SJCRH30 (cell line): ENCODE data around the gene INTS11. TPM values are rescaled to one million over a fixed set of nuclear protein-coding genes. Genes with fewer than 3 reads are reported as not detected.

Experiments used
- DNase-seq, 2 experiments: peaks; one replicate each; pipeline ENCODE4 v3.0.0-alpha.2; 2015 to 2020
- H3K27ac ChIP-seq: fragments of 250-450 bp; sonication (Bioruptor Pico); 2 replicates; pipeline ENCODE4 v1.5.1; 2020; ENCODE audit warnings: mild to moderate bottlenecking, moderate library complexity
- H3K27me3 ChIP-seq: fragments of 250-450 bp; sonication (Bioruptor Pico); 2 replicates; pipeline ENCODE4 v1.5.1; 2020; ENCODE audit warnings: mild to moderate bottlenecking, moderate library complexity
- H3K36me3 ChIP-seq: fragments of 250-450 bp; sonication (Bioruptor Pico); 2 replicates; pipeline ENCODE4 v1.5.1; 2020; ENCODE audit warnings: mild to moderate bottlenecking, moderate library complexity
- H3K4me1 ChIP-seq: fragments of 250-450 bp; sonication (Bioruptor Pico); 2 replicates; pipeline ENCODE4 v1.5.1; 2020; ENCODE audit warnings: mild to moderate bottlenecking, moderate library complexity
- H3K4me3 ChIP-seq: fragments of 250-450 bp; sonication (Bioruptor Pico); 2 replicates; pipeline ENCODE4 v1.5.1; 2020; ENCODE audit warnings: mild to moderate bottlenecking, moderate library complexity
- H3K9me3 ChIP-seq: fragments of 250-450 bp; sonication (Bioruptor Pico); replicated peaks from 2 replicates; pipeline ENCODE4 v1.5.1; 2020; ENCODE audit warnings: mild to moderate bottlenecking, moderate library complexity
- total RNA-seq: library from RNA; depleted of rRNA; stranded (reverse); fragments of >200 nt; shearing (Covaris generic); gene quantifications from 2 replicates; pipeline ENCODE4 v1.2.3, GENCODE V29; 2014

Gene INTS11
- total RNA-seq, 1 experiment from 2014 or later = 78.7 TPM

DNA sequence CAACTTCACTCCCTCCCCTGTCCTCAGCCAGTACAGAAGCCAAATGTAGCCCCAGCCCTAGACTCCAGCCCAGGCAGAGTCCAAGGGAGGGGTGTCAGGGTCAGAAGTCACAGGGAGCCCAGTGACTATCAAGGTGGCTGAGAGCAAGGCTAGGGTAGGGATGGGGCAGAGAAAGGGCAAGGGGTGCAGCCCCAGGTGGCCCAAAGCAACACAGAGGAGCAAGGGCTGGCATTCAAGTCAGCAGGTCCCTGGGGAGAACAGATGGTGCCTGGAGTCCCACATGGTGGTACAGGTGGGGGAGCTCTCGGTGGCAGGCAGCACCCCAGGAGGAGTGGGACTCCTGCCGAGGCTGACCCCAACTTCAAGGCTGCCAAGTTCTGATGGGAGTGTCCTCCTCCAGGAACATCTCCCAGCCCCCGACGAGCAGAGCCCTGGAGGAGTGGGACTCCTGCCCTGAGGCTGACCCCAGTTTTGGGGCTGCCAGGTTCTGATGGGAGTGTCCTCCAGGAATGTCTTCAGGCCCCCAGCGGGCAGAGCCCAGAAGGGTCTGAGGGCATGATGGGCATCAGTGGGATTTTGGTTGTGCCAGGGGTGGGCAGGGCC, 28.4 kb upstream of the INTS11 start:
- no peaks in the 10 kb centered on the region for H3K36me3 ChIP-seq
- H3K4me1 ChIP-seq = peaks cover 27% of the 10 kb centered on the region
- no peaks in the 10 kb centered on the region for H3K9me3 ChIP-seq
- no peak overlapping the region for H3K27ac ChIP-seq
- H3K27me3 ChIP-seq = no peaks in the 10 kb centered on the region
- H3K4me3 ChIP-seq = no peak overlapping the region
- no peak for DNase-seq

GRCh38 chr1:1351511-1352427, 27.3 kb upstream of the INTS11 start:
- H3K27ac ChIP-seq = no peak overlapping the region
- no peaks in the 10 kb centered on the region for H3K27me3 ChIP-seq
- peaks cover 24% of the 10 kb centered on the region for H3K4me1 ChIP-seq
- H3K36me3 ChIP-seq = no peaks in the 10 kb centered on the region
- no peaks in the 10 kb centered on the region for H3K9me3 ChIP-seq
- H3K4me3 ChIP-seq = no peak overlapping the region
- DNase-seq = peak in 1 of 2 experiments; percentile 54

GRCh38 chr1:1349256-1350012, 25.0 kb upstream of the INTS11 start, which contains the start of gene DVL1:
Gene DVL1 (minus strand): TSS chr1:1349418. CDS start chr1:1349065, 353 bp downstream.
- H3K36me3 ChIP-seq = no peaks in the 10 kb centered on the region
- H3K4me3 ChIP-seq = peak within 1 kb of the TSS; percentile 93
- peaks cover 24% of the 10 kb centered on the region for H3K4me1 ChIP-seq
- peak within 1 kb of the TSS; percentile 42; the same call in 1 of the 2 replicates for H3K27ac ChIP-seq
- peak; percentile 81 to 82 for DNase-seq
- no peaks in the 10 kb centered on the region for H3K9me3 ChIP-seq
- H3K27me3 ChIP-seq = no peaks in the 10 kb centered on the region

DNA sequence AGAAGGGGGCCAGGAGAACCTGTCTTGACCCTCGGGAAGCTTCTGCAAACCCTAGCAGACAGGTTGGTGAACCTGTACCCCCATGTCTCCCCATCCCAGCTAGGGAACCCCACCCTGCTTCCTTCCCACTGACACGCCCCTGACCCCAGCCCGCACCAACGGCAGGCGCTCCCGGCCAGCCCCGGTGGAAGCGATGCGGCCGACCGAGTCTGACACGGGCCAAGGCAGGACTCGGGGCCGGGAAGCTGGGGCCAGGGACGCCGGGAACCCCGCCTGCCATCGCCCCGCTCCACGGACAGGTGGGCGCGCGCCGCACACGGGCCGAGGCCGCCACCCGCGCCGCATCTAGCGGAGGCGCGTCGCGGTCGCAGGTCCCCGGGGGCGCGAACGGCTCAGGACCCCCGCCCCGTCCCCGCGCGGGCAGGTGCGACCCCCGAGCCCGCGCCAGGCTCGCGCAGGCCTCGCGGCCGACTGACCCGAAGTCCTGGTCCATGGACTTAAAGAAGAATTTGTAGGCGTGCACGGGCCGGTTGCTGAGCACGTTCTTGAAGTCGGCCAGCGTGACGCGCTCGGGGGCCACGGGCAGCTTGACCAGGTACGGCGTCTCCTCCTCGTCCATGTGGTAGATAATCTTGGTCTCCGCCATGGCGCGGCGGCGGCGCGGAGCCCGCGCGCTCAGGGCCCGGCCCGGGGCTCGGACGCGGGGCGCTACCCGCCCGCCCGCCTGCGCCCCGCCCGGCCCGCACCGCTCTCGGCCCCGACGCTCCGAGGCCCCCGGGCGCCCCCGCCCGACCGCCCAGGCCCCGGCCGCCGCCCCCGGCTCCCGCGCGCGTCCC, 24.2 kb upstream of the INTS11 start:
- peak in 1 of 2 experiments; percentile 41 for DNase-seq
- no peaks in the 10 kb centered on the region for H3K36me3 ChIP-seq
- H3K27me3 ChIP-seq = no peaks in the 10 kb centered on the region
- peaks cover 23% of the 10 kb centered on the region for H3K4me1 ChIP-seq
- peak overlapping the region; percentile 78 for H3K4me3 ChIP-seq
- no peaks in the 10 kb centered on the region for H3K9me3 ChIP-seq
- H3K27ac ChIP-seq = no peak overlapping the region

- Histone ChIP-seq H3K27me3 (no peaks in the 10 kb centered on the region), H3K4me1 (peaks cover 15% of the 10 kb centered on the region)
Observed at GRCh38 chr1:1347663-1348419, 23.4 kb upstream of the INTS11 start.

GRCh38 chr1:1347026-1347595, 22.7 kb upstream of the INTS11 start:
- Histone ChIP-seq H3K27me3 (no peaks in the 10 kb centered on the region), H3K4me1 (peaks cover 8% of the 10 kb centered on the region), H3K4me3 (no peak overlapping the region; the same call in 1 of the 2 replicates), H3K27ac (no peak overlapping the region), H3K36me3 (no peaks in the 10 kb centered on the region), H3K9me3 (no peaks in the 10 kb centered on the region)
- DNase-seq = no peak

More at GRCh38 chr1:1347663-1348419, 23.4 kb upstream of the INTS11 start:
- peak; percentile 58 to 71 for DNase-seq
- Histone ChIP-seq H3K36me3 (no peaks in the 10 kb centered on the region), H3K9me3 (no peaks in the 10 kb centered on the region), H3K4me3 (peak overlapping the region; percentile 78), H3K27ac (no peak overlapping the region)

DNA sequence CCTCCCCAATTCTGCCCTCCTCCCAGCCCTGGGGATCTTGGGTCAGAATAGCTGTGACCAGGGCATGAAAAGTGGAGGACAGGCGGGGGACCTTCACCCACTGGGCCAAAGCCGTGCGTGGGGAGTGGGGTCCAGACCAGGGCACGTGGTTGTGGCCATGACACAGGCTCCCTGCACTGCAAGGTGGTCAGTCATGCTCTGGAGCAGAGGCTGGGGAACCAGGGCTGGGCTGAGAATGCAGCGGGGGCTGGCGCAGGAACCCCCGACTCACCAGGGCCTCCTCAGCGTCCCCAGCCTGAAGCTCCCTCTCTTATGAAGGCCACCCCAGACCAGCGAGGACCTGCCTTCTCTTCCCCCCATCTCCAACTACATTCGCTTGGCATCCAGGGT, 22.0 kb upstream of the INTS11 start:
- no peak for DNase-seq
- no peaks in the 10 kb centered on the region for H3K36me3 ChIP-seq
- H3K9me3 ChIP-seq = no peaks in the 10 kb centered on the region
- H3K27me3 ChIP-seq = no peaks in the 10 kb centered on the region
- H3K4me1 ChIP-seq = peaks cover 2% of the 10 kb centered on the region
- H3K4me3 ChIP-seq = no peak overlapping the region
- H3K27ac ChIP-seq = no peak overlapping the region

GRCh38 chr1:1345860-1346500, 21.5 kb upstream of the INTS11 start:
- DNase-seq = no peak
- H3K4me3 ChIP-seq = no peak overlapping the region
- peaks cover 3% of the 10 kb centered on the region; the same call in 1 of the 2 replicates for H3K36me3 ChIP-seq
- no peaks in the 10 kb centered on the region for H3K9me3 ChIP-seq
- H3K27ac ChIP-seq = no peak overlapping the region
- H3K27me3 ChIP-seq = no peaks in the 10 kb centered on the region
- no peaks in the 10 kb centered on the region; the same call in 1 of the 2 replicates for H3K4me1 ChIP-seq

DNA sequence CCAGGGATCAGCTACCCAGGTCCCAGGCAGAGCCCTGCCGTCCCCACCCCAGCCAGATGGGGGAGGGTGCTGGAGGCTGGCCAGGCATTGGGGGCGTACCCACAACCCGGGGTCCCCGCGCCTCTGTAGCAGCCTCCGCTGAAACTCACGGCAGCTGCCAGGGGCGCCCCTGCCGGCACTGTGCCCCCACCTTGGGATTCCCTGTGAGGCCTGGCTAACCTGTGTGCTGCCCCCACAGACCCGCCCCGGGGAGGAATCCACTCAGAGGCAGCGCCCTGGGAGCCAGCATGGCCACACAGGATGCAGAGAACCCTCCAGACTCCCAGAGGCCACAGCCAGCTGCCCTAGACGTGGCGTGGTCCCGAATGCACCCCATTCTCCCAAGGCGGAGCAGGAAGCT, 20.9 kb upstream of the INTS11 start:
- H3K27ac ChIP-seq = no peak overlapping the region
- no peak for DNase-seq
- no peaks in the 10 kb centered on the region for H3K27me3 ChIP-seq
- peaks cover 6% of the 10 kb centered on the region; the same call in 1 of the 2 replicates for H3K36me3 ChIP-seq
- H3K4me3 ChIP-seq = no peak overlapping the region
- H3K9me3 ChIP-seq = no peaks in the 10 kb centered on the region
- H3K4me1 ChIP-seq = no peaks in the 10 kb centered on the region; the same call in 1 of the 2 replicates

GRCh38 chr1:1344655-1345361, 20.3 kb upstream of the INTS11 start:
- no peak for DNase-seq
- no peaks in the 10 kb centered on the region; the same call in 1 of the 2 replicates for H3K4me1 ChIP-seq
- no peaks in the 10 kb centered on the region for H3K9me3 ChIP-seq
- no peak overlapping the region for H3K4me3 ChIP-seq
- no peaks in the 10 kb centered on the region for H3K27me3 ChIP-seq
- no peak overlapping the region for H3K27ac ChIP-seq
- H3K36me3 ChIP-seq = peaks cover 6% of the 10 kb centered on the region; the same call in 1 of the 2 replicates

DNA sequence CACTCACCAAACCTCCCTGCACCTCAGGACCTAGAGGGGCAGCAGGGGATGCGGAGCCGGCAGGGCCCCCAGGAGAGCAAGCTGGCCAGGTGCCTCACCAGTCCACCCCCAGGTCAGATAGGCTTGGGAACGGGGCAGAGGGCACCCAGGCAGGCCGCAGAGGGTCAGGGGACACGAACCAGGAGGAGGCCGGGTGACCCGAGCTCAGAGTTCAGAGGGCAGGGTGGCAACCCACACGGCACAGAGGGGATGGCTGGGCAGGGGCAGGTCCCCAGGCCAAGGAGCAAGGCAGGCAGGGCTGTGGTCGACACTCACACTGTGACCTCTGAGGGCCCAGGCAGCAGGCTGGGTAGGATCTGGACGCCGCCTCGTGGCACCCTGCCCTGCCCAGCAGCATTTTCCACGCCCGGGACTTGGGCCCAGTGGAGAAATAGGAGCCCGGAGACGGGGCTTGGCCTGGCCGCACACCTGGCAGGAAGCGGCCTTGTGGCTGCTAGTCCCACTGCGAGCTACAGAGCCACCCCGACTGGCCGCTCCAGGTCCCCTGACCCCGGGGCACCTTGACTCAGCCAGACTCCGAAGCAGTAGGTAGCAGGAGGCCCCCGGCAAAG, 19.5 kb upstream of the INTS11 start:
- H3K36me3 ChIP-seq = peaks cover 6% of the 10 kb centered on the region; the same call in 1 of the 2 replicates
- no peak overlapping the region for H3K27ac ChIP-seq
- no peaks in the 10 kb centered on the region for H3K9me3 ChIP-seq
- H3K4me1 ChIP-seq = no peaks in the 10 kb centered on the region; the same call in 1 of the 2 replicates
- DNase-seq = no peak
- no peak overlapping the region for H3K4me3 ChIP-seq
- H3K27me3 ChIP-seq = no peaks in the 10 kb centered on the region

DNA sequence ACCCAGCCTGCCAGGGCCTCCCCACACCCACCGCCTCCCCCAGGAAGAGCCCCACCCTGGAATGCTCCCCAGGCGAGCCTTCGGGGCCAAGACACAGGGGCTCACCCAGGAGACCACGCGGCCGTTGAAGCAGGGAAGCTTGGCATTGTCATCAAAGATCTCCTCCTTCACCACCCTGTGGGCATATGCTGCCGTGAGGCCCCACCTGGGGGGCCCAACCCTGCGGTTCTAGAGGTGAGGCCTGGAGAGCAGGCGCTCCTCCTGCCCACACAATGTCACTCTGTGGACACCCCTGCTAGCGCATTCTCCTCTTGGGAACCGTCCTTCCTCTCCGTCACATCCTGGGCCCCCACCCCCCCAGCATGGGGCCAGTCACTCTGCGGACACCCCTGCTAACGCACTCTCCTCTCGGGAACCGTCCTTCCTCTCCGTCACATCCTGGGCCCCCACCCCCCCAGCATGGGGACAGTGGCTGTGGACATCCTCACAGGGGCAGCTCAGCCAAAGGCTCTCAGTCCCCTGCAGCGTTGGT, 18.2 kb upstream of the INTS11 start:
- no peak for DNase-seq
- Histone ChIP-seq H3K4me3 (no peak overlapping the region), H3K27ac (no peak overlapping the region), H3K4me1 (no peaks in the 10 kb centered on the region; the same call in 1 of the 2 replicates), H3K36me3 (peaks cover 12% of the 10 kb centered on the region), H3K27me3 (no peaks in the 10 kb centered on the region), H3K9me3 (no peaks in the 10 kb centered on the region)
